ENCODE data around the gene NEURL2. TPM values are rescaled to one million over a fixed set of nuclear protein-coding genes. Genes with fewer than 3 reads are reported as not detected.
A peak's percentile ranks its signal among the peaks of the same experiment; 100 is the strongest.

NEURL2 gene
- polyA plus RNA-seq, 3 donors: 0.14 to 1.1 TPM; not detected in 1

DNA sequence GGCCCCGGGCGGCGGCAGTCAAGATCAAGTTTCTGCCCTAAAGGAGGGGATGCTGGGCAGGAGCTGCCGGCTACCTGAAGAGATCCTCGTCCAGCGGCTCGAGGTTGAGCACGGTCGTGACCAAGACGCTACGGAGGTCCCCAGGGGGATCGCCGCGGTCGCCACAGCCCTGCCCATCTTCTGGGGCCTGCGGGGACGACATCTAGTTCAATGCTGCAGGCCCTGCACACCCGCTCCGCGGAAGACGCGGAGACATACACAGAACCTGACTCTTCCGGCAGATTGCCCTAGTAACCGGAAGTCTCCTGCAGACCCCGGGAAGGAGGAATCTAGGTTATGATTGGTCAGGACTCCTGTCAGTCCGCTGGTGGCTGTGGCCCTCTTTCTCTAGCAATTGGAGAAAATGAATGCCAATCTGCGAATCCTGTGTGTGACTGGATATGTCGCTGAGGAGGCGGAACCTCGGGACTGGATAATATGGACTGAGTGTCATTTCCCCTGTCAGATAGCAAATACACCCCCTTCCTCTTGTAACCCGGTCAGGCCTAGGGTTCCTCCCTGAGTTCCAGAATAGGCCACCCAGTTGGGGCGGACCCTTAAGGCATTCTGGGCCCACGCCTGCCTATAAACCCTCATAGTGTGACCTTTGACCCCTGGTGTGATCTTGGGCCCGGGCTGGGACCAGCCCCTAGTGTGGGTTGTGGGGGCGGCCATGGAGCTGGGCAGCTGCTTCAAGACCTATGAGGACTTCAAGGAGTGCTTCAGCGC lies 33.7 kb downstream of the NEURL2 start, which contains the start of the genes ACOT8 and ZSWIM3:
ACOT8 (minus strand) TSS at position 279 of the 768 bp plus-strand sequence; CDS start at position 202, 77 bp downstream.
ZSWIM3 (plus strand) TSS at position 501 of the 768 bp plus-strand sequence; CDS start at position 713, 212 bp downstream.
- H3K27ac Mint-ChIP-seq: peak within 1 kb of the TSS; percentile 90 to 97 (median 97)
- Histone ChIP-seq H3K4me2 (replicated peaks; ENCODE audit: extremely low read depth, low read length, poor library complexity, severe bottlenecking) (peak within 1 kb of the TSS; percentile 99), H3K79me2 (ENCODE audit: insufficient read depth, low read length) (peaks cover 58% of the 10 kb centered on the region), H2AFZ (ENCODE audit: insufficient read depth, low read depth, low read length, poor library complexity, severe bottlenecking) (peak within 1 kb of the TSS; percentile 99), H3K9ac (ENCODE audit: insufficient read depth, low read length, poor library complexity, severe bottlenecking) (peak within 1 kb of the TSS; percentile 91), H3K4me3 (replicated peaks in 1 of 3; ENCODE audit: low read depth in 2 of 3, low read length in 3 of 3) (peak within 1 kb of the TSS; percentile 92 to 98 (median 96)), H3K4me1 (ENCODE audit: control insufficient read depth in 1 of 2, insufficient read depth in 2 of 2, low read length in 2 of 2) (peaks cover 19 to 26% of the 10 kb centered on the region in 2 donors), H3K9me3 (replicated peaks in 1 of 2; ENCODE audit: control insufficient read depth in 1 of 2, insufficient read depth in 1 of 2, low read length in 2 of 2) (no peaks in the 10 kb centered on the region), H4K20me1 (ENCODE audit: insufficient read depth, low read length) (no peaks in the 10 kb centered on the region), H3K27me3 (ENCODE audit: control insufficient read depth in 2 of 2, insufficient read depth in 2 of 2, low read length in 2 of 2) (no peaks in the 10 kb centered on the region), H3K27ac (ENCODE audit: low read depth in 1 of 2, low read length in 2 of 2) (peak within 1 kb of the TSS; percentile 70 to 95), H3K36me3 (replicated peaks in 1 of 2; ENCODE audit: control insufficient read depth in 1 of 2, insufficient read depth in 2 of 2, low read length in 2 of 2) (peaks cover 21 to 23% of the 10 kb centered on the region in 2 donors)
- H3K36me3 Mint-ChIP-seq: peaks cover 21 to 35% of the 10 kb centered on the region in 2 donors
- DNase-seq: peak; percentile 99 to 100 (median 100)
- H3K4me1 Mint-ChIP-seq: peaks cover 33% of the 10 kb centered on the region
- TF ChIP-seq, protein P1, sequence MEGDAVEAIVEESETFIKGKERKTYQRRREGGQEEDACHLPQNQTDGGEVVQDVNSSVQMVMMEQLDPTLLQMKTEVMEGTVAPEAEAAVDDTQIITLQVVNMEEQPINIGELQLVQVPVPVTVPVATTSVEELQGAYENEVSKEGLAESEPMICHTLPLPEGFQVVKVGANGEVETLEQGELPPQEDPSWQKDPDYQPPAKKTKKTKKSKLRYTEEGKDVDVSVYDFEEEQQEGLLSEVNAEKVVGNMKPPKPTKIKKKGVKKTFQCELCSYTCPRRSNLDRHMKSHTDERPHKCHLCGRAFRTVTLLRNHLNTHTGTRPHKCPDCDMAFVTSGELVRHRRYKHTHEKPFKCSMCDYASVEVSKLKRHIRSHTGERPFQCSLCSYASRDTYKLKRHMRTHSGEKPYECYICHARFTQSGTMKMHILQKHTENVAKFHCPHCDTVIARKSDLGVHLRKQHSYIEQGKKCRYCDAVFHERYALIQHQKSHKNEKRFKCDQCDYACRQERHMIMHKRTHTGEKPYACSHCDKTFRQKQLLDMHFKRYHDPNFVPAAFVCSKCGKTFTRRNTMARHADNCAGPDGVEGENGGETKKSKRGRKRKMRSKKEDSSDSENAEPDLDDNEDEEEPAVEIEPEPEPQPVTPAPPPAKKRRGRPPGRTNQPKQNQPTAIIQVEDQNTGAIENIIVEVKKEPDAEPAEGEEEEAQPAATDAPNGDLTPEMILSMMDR (IDR thresholded peaks at IDR 0.05): no peak
- H3K9me3 Mint-ChIP-seq: no peaks in the 10 kb centered on the region
- H3K4me3 Mint-ChIP-seq: peak within 1 kb of the TSS; percentile 89 to 95
- WGBS (ENCODE audit: insufficient coverage): 0% methylated on average over 27 of the region's 36 CpGs
- H3K27me3 Mint-ChIP-seq (ENCODE audit: low read depth in 3 of 3): peaks cover 0 to 3% (median 2%) of the 10 kb centered on the region in 3 donors
- intact Hi-C loops (cut with micrococcal nuclease): loop anchor here in 1 of 2 donors (5.0 kb wide), 1 partner anchor 35 kb away; the partner anchor contains the start of genes CTSA and NEURL2

DNA sequence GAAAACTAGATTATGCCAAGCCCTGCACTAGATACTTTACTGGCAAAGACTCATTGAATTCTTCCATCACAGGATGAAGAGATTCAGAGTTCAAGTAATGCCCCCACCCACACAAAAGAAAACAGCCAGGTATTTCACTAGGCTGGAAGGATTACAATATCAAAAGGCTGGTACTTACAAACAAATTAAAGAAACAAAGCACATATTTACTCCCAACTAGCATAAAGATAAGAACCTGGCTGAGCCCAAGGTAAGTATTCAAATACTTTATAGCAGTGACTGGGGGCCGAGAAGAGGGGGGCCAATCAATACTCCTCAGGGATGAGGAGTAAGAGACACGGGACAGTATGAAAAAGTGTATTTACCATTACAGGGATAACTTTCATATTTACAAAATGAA lies 37.5 kb downstream of the NEURL2 start:
- Histone ChIP-seq H2AFZ (ENCODE audit: insufficient read depth, low read depth, low read length, poor library complexity, severe bottlenecking) (no peak overlapping the region), H3K27me3 (ENCODE audit: control insufficient read depth in 2 of 2, insufficient read depth in 2 of 2, low read length in 2 of 2) (no peaks in the 10 kb centered on the region), H3K36me3 (replicated peaks in 1 of 2; ENCODE audit: control insufficient read depth in 1 of 2, insufficient read depth in 2 of 2, low read length in 2 of 2) (peaks cover 40 to 61% of the 10 kb centered on the region in 2 donors), H3K9ac (ENCODE audit: insufficient read depth, low read length, poor library complexity, severe bottlenecking) (no peak overlapping the region), H3K9me3 (replicated peaks in 1 of 2; ENCODE audit: control insufficient read depth in 1 of 2, insufficient read depth in 1 of 2, low read length in 2 of 2) (no peaks in the 10 kb centered on the region), H4K20me1 (ENCODE audit: insufficient read depth, low read length) (peaks cover 17% of the 10 kb centered on the region), H3K79me2 (ENCODE audit: insufficient read depth, low read length) (peaks cover 51% of the 10 kb centered on the region), H3K4me2 (replicated peaks; ENCODE audit: extremely low read depth, low read length, poor library complexity, severe bottlenecking) (no peak overlapping the region), H3K4me1 (ENCODE audit: control insufficient read depth in 1 of 2, insufficient read depth in 2 of 2, low read length in 2 of 2) (peaks cover 19 to 26% of the 10 kb centered on the region in 2 donors), H3K27ac (ENCODE audit: low read depth in 1 of 2, low read length in 2 of 2) (no peak overlapping the region), H3K4me3 (replicated peaks in 1 of 3; ENCODE audit: low read depth in 2 of 3, low read length in 3 of 3) (no peak overlapping the region)
- Mint-ChIP-seq H3K27me3 (ENCODE audit: low read depth in 3 of 3) (peaks cover 0 to 2% (median 1%) of the 10 kb centered on the region in 3 donors), H3K36me3 (peaks cover 42 to 66% of the 10 kb centered on the region in 2 donors), H3K4me3 (no peak overlapping the region), H3K4me1 (peaks cover 28% of the 10 kb centered on the region), H3K27ac (peak overlapping the region in 1 of 7 donors; percentile 42), H3K9me3 (no peaks in the 10 kb centered on the region)
- intact Hi-C loops (cut with micrococcal nuclease): no loop called here
- DNase-seq: no peak
- no CpG with 5 or more reads among the region's 2 CpGs for WGBS (ENCODE audit: insufficient coverage)
- TF ChIP-seq, protein P1 (IDR thresholded peaks at IDR 0.05): no peak
